HTR-8/SVneo (cell line): Measurements from ENCODE around the gene PTCSC3.

Source experiments
- DNase-seq: peaks from one replicate; pipeline ENCODE4 v3.0.0; 2011; ENCODE audit warnings: low spot score, mixed read lengths; ENCODE audit not compliant: insufficient read length
- FAIRE-seq: peaks from 2 replicates; lab custom pipeline; 2011; peaks lifted over from hg19 to GRCh38; lab: Jason Lieb, UNC

PTCSC3 gene

DNA sequence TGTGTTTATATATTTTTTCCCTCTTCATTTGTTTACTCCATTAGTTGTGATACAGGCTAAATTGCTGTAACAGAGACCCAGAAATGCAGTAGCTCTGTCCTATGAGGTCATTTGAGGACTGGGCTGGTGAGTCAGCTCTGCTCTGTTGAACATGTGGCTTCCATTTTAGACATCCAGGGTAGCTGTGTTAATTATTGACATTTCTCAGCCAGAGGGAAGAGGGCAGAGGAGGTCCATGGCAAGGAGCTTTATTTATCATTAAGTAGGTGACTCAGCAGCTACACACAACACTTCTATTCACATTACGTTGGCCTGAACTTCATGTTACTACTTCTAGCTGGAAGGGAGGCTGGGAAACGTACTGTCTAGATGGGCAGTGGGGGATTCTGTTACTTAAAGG, 85.4 kb downstream of the PTCSC3 start:
- DNase-seq (peak; percentile 64), FAIRE-seq (peak; percentile 86)

DNA sequence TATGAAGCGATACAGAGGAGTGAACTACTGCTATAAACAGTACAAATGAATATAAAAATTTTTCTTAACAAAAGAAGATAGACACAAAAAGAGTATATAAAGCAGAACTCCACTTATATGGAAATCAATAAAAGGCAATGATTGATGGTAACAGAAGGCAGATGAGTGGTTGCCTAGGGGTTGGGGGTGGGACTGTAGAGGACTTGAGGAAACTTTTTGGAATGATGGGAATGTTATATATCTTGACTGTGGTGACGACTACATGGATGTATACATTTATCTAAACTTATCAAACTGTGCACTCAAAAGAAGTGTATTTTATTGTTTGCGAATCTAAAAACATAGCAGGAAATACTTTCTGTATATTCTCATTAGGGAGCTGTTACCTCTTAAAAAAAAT, 89.1 kb downstream of the PTCSC3 start:
- no peak for FAIRE-seq
- DNase-seq, result no peak

DNA sequence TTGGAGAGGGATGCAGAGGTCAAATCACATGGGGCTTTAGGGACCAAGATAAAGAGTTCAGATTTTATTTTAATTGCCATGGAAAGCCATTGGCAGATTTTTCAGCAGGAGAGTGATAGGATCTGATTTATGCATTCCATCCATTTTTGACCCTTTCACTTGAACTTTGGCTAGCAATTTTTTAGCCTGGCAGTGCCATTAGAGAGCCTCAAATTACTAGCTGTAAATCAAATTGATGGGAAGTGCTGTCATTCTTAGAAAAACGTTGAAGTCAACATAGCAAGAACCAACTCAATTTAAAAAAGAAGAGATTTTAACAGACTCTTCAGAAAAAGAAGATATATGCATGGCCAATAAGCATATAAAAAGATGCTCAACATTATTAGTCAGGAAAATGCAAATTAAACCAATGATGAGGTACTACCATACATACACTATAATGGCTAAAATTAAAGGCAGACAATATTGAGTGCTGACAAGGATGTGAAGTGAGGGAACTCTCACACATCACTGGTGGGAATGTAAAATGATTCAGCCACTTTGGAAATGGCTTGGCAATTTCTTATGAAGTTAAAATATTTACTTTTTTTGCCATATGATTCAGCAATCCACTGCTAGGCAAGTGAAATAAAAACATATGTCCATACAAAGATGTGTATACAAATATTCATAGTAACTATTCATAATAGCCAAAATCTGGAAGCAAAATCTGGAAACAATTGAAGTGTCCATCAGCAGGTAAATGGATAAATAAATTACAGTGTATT, 89.7 kb downstream of the PTCSC3 start:
- FAIRE-seq, result no peak
- DNase-seq, result no peak

- DNase-seq, result no peak
Observed at GRCh38 chr14:36085861-36086260, 90.7 kb downstream of the PTCSC3 start.

More at GRCh38 chr14:36085861-36086260, 90.7 kb downstream of the PTCSC3 start:
- peak; percentile 64 for FAIRE-seq
